ENCODE results near the gene SF1.

Gene SF1

GRCh38 chr11:64715110-64715509 is 63.2 kb downstream of the SF1 start:
- CTCF ChIA-PET: interaction anchor here (1.0 kb wide), 1 partner anchor 11 kb away, joined by 3 read pairs; no protein-coding TSS in a partner anchor
- POLR2A ChIA-PET: no interaction called here
- TF ChIP-seq FOXK2 (IDR thresholded peaks at IDR 0.05): no peak
- no peak for DNase-seq (ENCODE audit: extremely low spot score)

- ChIA-PET CTCF (interaction anchor here (0.5 kb wide), 1 partner anchor 1671 kb away, joined by 4 read pairs; no protein-coding TSS in a partner anchor), POLR2A (no interaction called here)
- TF ChIP-seq ARNT (IDR thresholded peaks at IDR 0.05) (no peak), TARDBP (IDR thresholded peaks at IDR 0.05) (no peak), SUZ12 (IDR thresholded peaks at IDR 0.05) (no peak), FOXM1 (IDR thresholded peaks at IDR 0.05; ENCODE audit: borderline replicate concordance) (no peak), NFRKB (IDR thresholded peaks at IDR 0.05) (no peak), LEF1 (IDR thresholded peaks at IDR 0.05; ENCODE audit: borderline replicate concordance) (no peak), PKNOX1 (IDR thresholded peaks at IDR 0.05) (no peak), FOXK2 (IDR thresholded peaks at IDR 0.05) (no peak), CTBP1 (IDR thresholded peaks at IDR 0.05; ENCODE audit: borderline replicate concordance) (no peak), SP1 (IDR thresholded peaks at IDR 0.05) (no peak), FOXA1 (IDR thresholded peaks at IDR 0.05) (no peak), ELF4 (IDR thresholded peaks at IDR 0.05) (no peak), L3MBTL2 (conservative IDR thresholded peaks at IDR 0.05) (no peak), HDGF (IDR thresholded peaks at IDR 0.05; ENCODE audit: borderline replicate concordance) (no peak), BHLHE40 (IDR thresholded peaks at IDR 0.05; ENCODE audit: borderline replicate concordance) (no peak)
Measured at GRCh38 chr11:64714666-64715065, 63.7 kb downstream of the SF1 start.

More at GRCh38 chr11:64714666-64715065, 63.7 kb downstream of the SF1 start:
- DNase-seq (ENCODE audit: extremely low spot score): no peak
